Chondrocyte (in vitro differentiated cells): ENCODE results near the gene RPL36AL. TPM values are rescaled to one million over a fixed set of nuclear protein-coding genes. Genes with fewer than 3 reads are reported as not detected.

Experiments used
- DNase-seq: peaks from one replicate; pipeline ENCODE4 v3.0.0; 2021; ENCODE audit warnings: mixed read lengths, low spot score
- H3K27ac Mint-ChIP-seq: one replicate; pipeline ENCODE4 v1.8.0; 2021; ENCODE audit warnings: mild to moderate bottlenecking, moderate library complexity, mixed read lengths; ENCODE audit not compliant: unreplicated experiment
- H3K27me3 Mint-ChIP-seq: 2 replicates; pipeline ENCODE4 v1.8.0; 2021; ENCODE audit warnings: low read depth, mixed read lengths
- H3K36me3 Mint-ChIP-seq: 2 replicates; pipeline ENCODE4 v1.8.0; 2021; ENCODE audit warnings: low read depth, mixed read lengths
- H3K4me1 Mint-ChIP-seq: 2 replicates; pipeline ENCODE4 v1.8.0; 2021; ENCODE audit warnings: low read depth, mild to moderate bottlenecking, mixed read lengths
- H3K4me3 Mint-ChIP-seq: one replicate; pipeline ENCODE4 v1.8.0; 2021; ENCODE audit warnings: mild to moderate bottlenecking, moderate library complexity, mixed read lengths; ENCODE audit not compliant: unreplicated experiment
- H3K9me3 Mint-ChIP-seq: 2 replicates; pipeline ENCODE4 v1.8.0; 2021; ENCODE audit warnings: low read depth, mixed read lengths
- total RNA-seq: library from RNA; stranded (reverse); gene quantifications from 3 replicates; pipeline ENCODE4 v1.2.1, GENCODE V29; 2021
- TF ChIP-seq, protein P1 (sequence below): fragments of 200-600 bp; sonication (generic); IDR thresholded peaks from 2 replicates; pipeline ENCODE4 v1.5.0; 2021; ENCODE audit warnings: antibody characterized with exemption, mild to moderate bottlenecking, moderate library complexity

The RPL36AL gene
- total RNA-seq, 1 donor from 2014 or later: 132 TPM

DNA sequence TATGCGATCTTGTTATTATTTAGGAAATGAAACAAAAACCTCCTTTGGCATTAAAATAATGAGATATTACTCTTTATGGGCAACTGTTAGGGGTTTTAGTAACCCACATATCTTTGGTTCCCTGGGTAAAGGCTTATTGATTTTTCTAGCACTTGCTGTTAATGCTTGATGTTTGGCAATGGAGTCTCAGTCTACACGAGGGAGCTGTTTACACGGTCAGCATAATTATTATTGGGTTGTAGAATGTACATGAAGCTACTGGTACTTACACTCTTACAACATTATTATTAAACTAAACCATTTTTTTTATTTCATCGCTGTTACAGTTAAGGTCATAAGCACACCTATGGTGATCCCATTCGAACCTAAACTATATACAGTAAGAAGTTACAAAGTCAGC lies 46.4 kb downstream of the RPL36AL start:
- TF ChIP-seq, protein P1, sequence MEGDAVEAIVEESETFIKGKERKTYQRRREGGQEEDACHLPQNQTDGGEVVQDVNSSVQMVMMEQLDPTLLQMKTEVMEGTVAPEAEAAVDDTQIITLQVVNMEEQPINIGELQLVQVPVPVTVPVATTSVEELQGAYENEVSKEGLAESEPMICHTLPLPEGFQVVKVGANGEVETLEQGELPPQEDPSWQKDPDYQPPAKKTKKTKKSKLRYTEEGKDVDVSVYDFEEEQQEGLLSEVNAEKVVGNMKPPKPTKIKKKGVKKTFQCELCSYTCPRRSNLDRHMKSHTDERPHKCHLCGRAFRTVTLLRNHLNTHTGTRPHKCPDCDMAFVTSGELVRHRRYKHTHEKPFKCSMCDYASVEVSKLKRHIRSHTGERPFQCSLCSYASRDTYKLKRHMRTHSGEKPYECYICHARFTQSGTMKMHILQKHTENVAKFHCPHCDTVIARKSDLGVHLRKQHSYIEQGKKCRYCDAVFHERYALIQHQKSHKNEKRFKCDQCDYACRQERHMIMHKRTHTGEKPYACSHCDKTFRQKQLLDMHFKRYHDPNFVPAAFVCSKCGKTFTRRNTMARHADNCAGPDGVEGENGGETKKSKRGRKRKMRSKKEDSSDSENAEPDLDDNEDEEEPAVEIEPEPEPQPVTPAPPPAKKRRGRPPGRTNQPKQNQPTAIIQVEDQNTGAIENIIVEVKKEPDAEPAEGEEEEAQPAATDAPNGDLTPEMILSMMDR: no peak
- Mint-ChIP-seq H3K4me3 (no peak overlapping the region), H3K4me1 (no peaks in the 10 kb centered on the region), H3K27ac (no peak overlapping the region), H3K9me3 (no peaks in the 10 kb centered on the region), H3K36me3 (peaks cover 14% of the 10 kb centered on the region), H3K27me3 (no peaks in the 10 kb centered on the region)
- DNase-seq: no peak

DNA sequence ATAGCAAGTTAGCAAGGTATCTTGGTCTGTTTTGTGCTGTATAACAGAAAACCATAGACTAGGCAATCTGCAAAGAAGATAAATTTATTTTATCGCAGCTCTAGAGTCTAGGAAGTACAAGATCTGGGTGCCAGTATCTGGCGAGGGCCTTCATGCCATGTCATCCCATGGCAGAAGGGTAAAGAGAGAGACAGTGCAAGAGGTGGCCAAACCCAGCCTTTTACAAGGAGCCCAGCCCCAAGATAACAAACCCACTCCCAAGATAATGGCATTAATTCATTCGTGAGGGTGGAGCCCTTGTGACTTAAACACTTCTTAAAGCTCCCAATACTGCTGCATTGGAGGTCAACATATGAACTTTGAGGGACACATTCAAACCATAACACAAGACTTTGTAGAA lies 51.1 kb downstream of the RPL36AL start:
- Mint-ChIP-seq H3K27ac (no peak overlapping the region), H3K9me3 (no peaks in the 10 kb centered on the region), H3K4me1 (no peaks in the 10 kb centered on the region), H3K27me3 (no peaks in the 10 kb centered on the region), H3K36me3 (peaks cover 1% of the 10 kb centered on the region), H3K4me3 (no peak overlapping the region)
- TF ChIP-seq, protein P1: no peak
- DNase-seq: no peak

Other genes starting within 250 kb of the RPL36AL start
- gene RPS29, start 34.2 kb downstream of the RPL36AL start, total RNA-seq: 697 to 843 TPM (median 729 TPM) in 3 replicates
- gene LRR1, start 21.7 kb downstream of the RPL36AL start, total RNA-seq: 8.5 to 13.9 TPM (median 11.6 TPM) in 3 replicates
- gene MGAT2, start 173 bp upstream of the RPL36AL start, total RNA-seq: 51.2 to 58.2 TPM (median 53.5 TPM) in 3 replicates
- 5.2 to 5.6 TPM (median 5.5 TPM) in 3 replicates for gene DNAAF2, start 14.6 kb upstream of the RPL36AL start, total RNA-seq
- gene POLE2, start 67.6 kb upstream of the RPL36AL start, total RNA-seq: 2.2 to 6.4 TPM (median 3.1 TPM) in 3 replicates
- gene KLHDC1, start 72.5 kb upstream of the RPL36AL start, total RNA-seq: 3.3 to 7.2 TPM (median 4.5 TPM) in 3 replicates
- gene KLHDC2, start 147.5 kb upstream of the RPL36AL start, total RNA-seq: 46.4 to 58.6 TPM (median 49.0 TPM) in 3 replicates
- gene NEMF, start 232.2 kb upstream of the RPL36AL start, total RNA-seq: 49.8 to 72.9 TPM (median 57.4 TPM) in 3 replicates